Activated CD8-positive, alpha-beta memory T cell treated with anti-CD3 and anti-CD28 coated beads, Interleukin-2, amount 50 U/mL, for 4 hours (primary cell): ENCODE measurements around the gene DNAJC10.
"Not testable (repeated sequence)": the region's sequence is repeated elsewhere in the genome, so short reads cannot be mapped to it uniquely, and the experiment has no call there.

Experiments
- DNase-seq: peaks from one replicate; pipeline ENCODE4 v3.0.0-alpha.2; 2020

Gene DNAJC10

GRCh38 chr2:182726473-182726872, 10.4 kb downstream of the DNAJC10 start:
- no peak for DNase-seq

GRCh38 chr2:182728014-182728413, 12.0 kb downstream of the DNAJC10 start:
- DNase-seq = no peak

GRCh38 chr2:182729710-182730339, 13.8 kb downstream of the DNAJC10 start:
- DNase-seq = no peak

- DNase-seq = no peak
Observed at GRCh38 chr2:182730486-182730885, 14.4 kb downstream of the DNAJC10 start.

- no peak for DNase-seq
Observed at GRCh38 chr2:182732736-182733135, 16.7 kb downstream of the DNAJC10 start.

GRCh38 chr2:182733572-182733971, 17.5 kb downstream of the DNAJC10 start:
- no peak for DNase-seq

GRCh38 chr2:182736856-182737255, 20.8 kb downstream of the DNAJC10 start:
- not testable (repeated sequence) for DNase-seq

GRCh38 chr2:182740701-182741100, 24.6 kb downstream of the DNAJC10 start:
- DNase-seq = no peak

GRCh38 chr2:182741620-182742019, 25.6 kb downstream of the DNAJC10 start:
- DNase-seq = no peak

GRCh38 chr2:182744490-182744889, 28.4 kb downstream of the DNAJC10 start:
- no peak for DNase-seq

- no peak for DNase-seq
Observed at GRCh38 chr2:182745061-182745460, 29.0 kb downstream of the DNAJC10 start.

GRCh38 chr2:182745894-182746293, 29.8 kb downstream of the DNAJC10 start:
- DNase-seq = not testable (repeated sequence)

GRCh38 chr2:182754231-182754630, 38.2 kb downstream of the DNAJC10 start:
- DNase-seq = no peak

GRCh38 chr2:182758379-182758778, 42.3 kb downstream of the DNAJC10 start:
- DNase-seq = no peak

- no peak for DNase-seq
Observed at GRCh38 chr2:182761903-182762302, 45.8 kb downstream of the DNAJC10 start.

- DNase-seq = no peak
Observed at GRCh38 chr2:182763311-182763912, 47.4 kb downstream of the DNAJC10 start.

- no peak for DNase-seq
Observed at GRCh38 chr2:182766626-182767025, 50.6 kb downstream of the DNAJC10 start.

- no peak for DNase-seq
Observed at GRCh38 chr2:182767578-182767977, 51.5 kb downstream of the DNAJC10 start.

GRCh38 chr2:182768950-182769349, 52.9 kb downstream of the DNAJC10 start:
- DNase-seq = not testable (repeated sequence)

GRCh38 chr2:182779323-182779722, 63.3 kb downstream of the DNAJC10 start:
- no peak for DNase-seq

GRCh38 chr2:182781099-182781498, 65.0 kb downstream of the DNAJC10 start:
- DNase-seq = not testable (repeated sequence)

GRCh38 chr2:182782686-182783085, 66.6 kb downstream of the DNAJC10 start:
- DNase-seq = not testable (repeated sequence)

- DNase-seq = no peak
Observed at GRCh38 chr2:182784058-182784706, 68.1 kb downstream of the DNAJC10 start.

GRCh38 chr2:182784777-182785176, 68.7 kb downstream of the DNAJC10 start:
- no peak for DNase-seq
